Activated naive CD8-positive, alpha-beta T cell treated with anti-CD3 and anti-CD28 coated beads for 36 hours (primary cell): ENCODE measurements around the gene CSMD2. TPM values are rescaled to one million over a fixed set of nuclear protein-coding genes. Genes with fewer than 3 reads are reported as not detected.

Experiments
- DNase-seq: peaks from one replicate; pipeline ENCODE4 v3.0.0; 2021
- H3K27ac Mint-ChIP-seq: one replicate; pipeline ENCODE4 v1.8.0; 2022; ENCODE audit warnings: mild to moderate bottlenecking, moderate library complexity, mixed read lengths
- H3K27me3 Mint-ChIP-seq: one replicate; pipeline ENCODE4 v1.8.0; 2022; ENCODE audit warnings: mild to moderate bottlenecking, mixed read lengths
- H3K36me3 Mint-ChIP-seq: one replicate; pipeline ENCODE4 v1.8.0; 2021; ENCODE audit warnings: mild to moderate bottlenecking, mixed read lengths
- H3K4me1 Mint-ChIP-seq: one replicate; pipeline ENCODE4 v1.8.0; 2021; ENCODE audit warnings: mixed read lengths
- H3K4me3 Mint-ChIP-seq: one replicate; pipeline ENCODE4 v1.8.0; 2022; ENCODE audit warnings: mild to moderate bottlenecking, moderate library complexity, mixed read lengths
- H3K9me3 Mint-ChIP-seq: one replicate; pipeline ENCODE4 v1.8.0; 2022; ENCODE audit warnings: mixed read lengths
- total RNA-seq, 2 experiments: library from RNA; stranded (reverse); gene quantifications; one replicate each; pipeline ENCODE4 v1.2.3, GENCODE V29; 2021

CSMD2 gene
- total RNA-seq, 2 experiments from 2014 or later = not detected

DNA sequence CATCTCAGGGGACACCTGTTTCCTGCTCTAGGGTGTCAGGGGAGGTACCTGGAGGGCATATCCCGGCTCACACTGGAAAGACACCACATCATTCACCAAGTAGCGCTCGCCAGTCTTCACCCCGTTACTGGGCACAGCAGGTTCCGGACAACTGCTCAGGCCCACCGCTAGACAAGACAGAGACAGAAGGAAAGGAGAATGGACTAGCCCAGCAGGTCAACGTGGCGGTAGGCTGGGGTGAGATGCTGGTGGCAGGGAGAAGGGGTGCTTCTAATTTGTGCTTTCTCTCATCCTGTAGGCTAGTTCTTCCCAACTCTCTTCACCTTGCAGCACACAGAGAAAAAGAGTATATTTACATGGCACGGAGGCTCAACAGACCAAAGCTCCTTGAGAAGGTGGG is 547.6 kb downstream of the CSMD2 start:
- H3K4me1 Mint-ChIP-seq = peaks cover 3% of the 10 kb centered on the region
- H3K36me3 Mint-ChIP-seq = no peaks in the 10 kb centered on the region
- no peak overlapping the region for H3K27ac Mint-ChIP-seq
- H3K4me3 Mint-ChIP-seq = no peak overlapping the region
- peaks cover 32% of the 10 kb centered on the region for H3K27me3 Mint-ChIP-seq
- DNase-seq = no peak
- no peaks in the 10 kb centered on the region for H3K9me3 Mint-ChIP-seq

DNA sequence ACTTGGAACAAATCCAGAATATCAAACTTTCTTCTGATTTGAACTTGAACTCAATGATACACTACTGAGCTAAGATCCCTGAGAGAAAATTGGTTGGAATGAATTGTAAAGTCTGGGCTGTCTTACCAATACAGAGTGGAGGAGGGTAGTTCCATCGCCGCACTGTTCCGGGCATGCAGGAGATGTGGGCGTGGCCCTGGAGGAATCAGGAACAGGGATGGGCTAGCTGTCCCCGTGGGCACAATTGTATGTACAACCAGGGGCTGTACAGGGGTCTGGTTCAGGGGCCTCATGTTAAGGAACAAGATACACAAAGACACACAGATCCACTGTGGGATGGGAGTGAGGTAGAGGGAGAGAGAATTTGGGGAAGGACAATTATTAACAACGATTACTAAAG is 548.2 kb downstream of the CSMD2 start:
- Mint-ChIP-seq H3K27ac (no peak overlapping the region), H3K27me3 (peaks cover 32% of the 10 kb centered on the region), H3K36me3 (no peaks in the 10 kb centered on the region), H3K4me3 (no peak overlapping the region), H3K9me3 (no peaks in the 10 kb centered on the region), H3K4me1 (peaks cover 3% of the 10 kb centered on the region)
- DNase-seq = no peak

DNA sequence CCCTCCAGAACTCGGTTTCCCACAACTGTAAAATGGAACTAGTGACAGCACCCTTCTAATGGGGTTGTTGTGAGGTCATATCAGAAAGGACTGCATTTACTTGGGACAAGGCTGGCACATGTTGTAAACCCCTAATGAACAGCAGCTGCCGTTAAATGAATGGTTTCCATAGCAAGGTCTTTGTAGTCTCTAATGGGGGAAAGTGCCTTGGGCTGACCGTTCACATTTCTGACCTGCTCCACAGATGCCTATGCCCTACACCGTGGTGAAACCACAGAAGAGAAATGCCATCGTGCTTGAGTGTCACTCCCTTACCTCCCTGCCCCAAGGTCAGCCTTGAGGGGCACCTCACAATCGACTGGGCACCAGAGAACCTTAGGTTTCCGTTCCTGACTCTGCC is 549.5 kb downstream of the CSMD2 start:
- Mint-ChIP-seq H3K4me3 (no peak overlapping the region), H3K27me3 (peaks cover 32% of the 10 kb centered on the region), H3K36me3 (no peaks in the 10 kb centered on the region), H3K27ac (no peak overlapping the region), H3K4me1 (peaks cover 3% of the 10 kb centered on the region), H3K9me3 (no peaks in the 10 kb centered on the region)
- DNase-seq = no peak

DNA sequence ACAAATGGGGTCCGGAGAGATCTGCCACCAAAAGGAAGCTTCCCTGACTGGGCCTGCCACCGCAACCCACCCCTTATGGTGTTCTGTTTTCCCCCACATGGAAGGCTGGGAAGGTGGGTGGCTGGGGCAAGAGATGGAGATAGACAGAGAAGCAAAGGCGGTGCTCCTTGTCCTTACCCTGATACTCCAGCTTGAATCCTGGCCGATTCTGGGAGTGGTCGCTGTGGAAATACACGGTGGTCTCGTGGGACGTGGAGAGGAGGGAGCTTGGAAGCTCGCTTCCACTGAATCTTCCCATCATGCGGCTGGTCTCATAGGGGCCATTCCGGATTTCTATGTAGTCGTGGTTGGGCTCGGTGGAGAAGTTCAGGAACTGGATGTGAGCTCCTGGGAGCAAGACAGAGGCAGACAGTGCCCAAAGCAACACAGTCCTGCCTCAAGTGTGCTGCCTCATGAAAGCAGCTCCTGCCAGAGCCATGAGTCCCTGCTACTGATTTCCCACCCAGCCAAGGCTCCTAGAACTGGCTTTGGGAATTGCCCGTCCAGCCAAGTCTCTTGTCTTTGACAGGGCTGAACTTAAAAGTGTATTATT is 554.1 kb downstream of the CSMD2 start:
- Mint-ChIP-seq H3K9me3 (no peaks in the 10 kb centered on the region), H3K36me3 (no peaks in the 10 kb centered on the region), H3K4me1 (peaks cover 3% of the 10 kb centered on the region), H3K27ac (no peak overlapping the region), H3K4me3 (no peak overlapping the region), H3K27me3 (peaks cover 17% of the 10 kb centered on the region)
- no peak for DNase-seq

DNA sequence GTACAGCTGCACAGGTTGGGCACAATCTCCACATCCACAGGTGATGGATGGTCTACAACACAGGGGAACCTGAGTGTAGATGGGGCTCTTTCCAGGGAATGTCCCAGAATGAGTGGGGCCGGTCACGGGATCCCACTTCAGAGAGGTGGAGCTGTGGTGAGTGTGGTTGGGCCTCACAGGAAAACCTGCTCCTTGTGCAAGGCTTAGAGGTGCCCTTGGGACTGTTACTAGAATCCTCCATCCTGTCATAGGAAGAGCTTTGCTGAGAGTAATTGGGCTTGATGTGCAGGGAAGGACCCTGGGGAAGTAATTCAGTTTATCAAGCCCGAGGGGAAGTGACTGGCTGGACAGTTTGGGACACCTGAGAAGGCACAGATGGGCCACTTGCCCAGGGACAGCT is 554.6 kb downstream of the CSMD2 start:
- no peak overlapping the region for H3K27ac Mint-ChIP-seq
- no peak overlapping the region for H3K4me3 Mint-ChIP-seq
- H3K9me3 Mint-ChIP-seq = no peaks in the 10 kb centered on the region
- H3K36me3 Mint-ChIP-seq = no peaks in the 10 kb centered on the region
- peaks cover 12% of the 10 kb centered on the region for H3K27me3 Mint-ChIP-seq
- H3K4me1 Mint-ChIP-seq = no peaks in the 10 kb centered on the region
- DNase-seq = no peak

DNA sequence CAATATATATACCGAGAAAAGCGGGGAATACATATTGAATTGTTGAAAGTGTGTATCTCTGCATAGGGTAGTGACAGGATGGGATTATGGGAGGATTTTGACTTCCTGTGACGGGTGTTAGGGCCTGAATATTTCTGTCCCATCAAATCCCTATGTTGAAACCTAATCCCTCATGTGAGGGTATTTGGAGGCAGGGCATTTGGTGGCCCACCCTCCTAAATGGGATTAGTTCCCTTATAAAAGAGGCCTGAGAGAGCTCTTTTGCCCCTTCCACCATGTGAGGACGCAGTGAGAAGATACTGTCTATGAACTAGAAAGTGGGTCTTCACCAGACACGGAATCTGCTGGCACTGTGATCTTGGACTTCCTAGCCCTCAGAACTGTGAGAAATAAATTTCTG is 555.3 kb downstream of the CSMD2 start:
- Mint-ChIP-seq H3K27ac (no peak overlapping the region), H3K36me3 (no peaks in the 10 kb centered on the region), H3K4me3 (no peak overlapping the region), H3K9me3 (no peaks in the 10 kb centered on the region), H3K27me3 (peaks cover 12% of the 10 kb centered on the region), H3K4me1 (no peaks in the 10 kb centered on the region)
- no peak for DNase-seq

DNA sequence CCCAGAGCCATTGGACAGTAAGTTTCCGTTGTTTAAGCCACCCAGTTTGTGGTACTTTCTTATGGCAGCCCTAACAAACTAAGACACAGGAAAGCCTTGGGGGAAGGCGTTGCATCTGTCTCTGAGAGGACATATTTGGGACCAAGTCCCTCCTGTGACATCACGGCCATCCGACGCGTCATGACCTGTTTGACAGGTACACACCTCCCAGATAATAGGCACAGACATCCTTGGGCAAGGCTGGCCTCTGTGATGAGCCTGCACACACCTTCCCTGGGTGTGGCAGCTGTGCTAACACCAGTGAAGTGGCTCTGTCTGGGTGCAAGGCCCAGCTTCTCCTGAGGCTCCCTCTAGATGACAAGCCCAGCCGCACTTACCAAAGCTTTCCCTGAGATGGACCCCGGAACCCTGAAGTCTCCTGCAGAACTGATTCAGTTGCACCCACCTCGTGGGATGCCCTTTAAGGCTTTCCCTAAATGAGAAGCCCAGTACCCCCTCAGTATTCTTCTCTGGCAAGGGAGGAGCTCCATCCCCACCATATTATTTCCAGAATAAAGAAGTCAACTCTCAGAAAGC is 556.1 kb downstream of the CSMD2 start:
- Mint-ChIP-seq H3K9me3 (no peaks in the 10 kb centered on the region), H3K36me3 (no peaks in the 10 kb centered on the region), H3K4me1 (no peaks in the 10 kb centered on the region), H3K4me3 (no peak overlapping the region), H3K27ac (no peak overlapping the region), H3K27me3 (peaks cover 12% of the 10 kb centered on the region)
- no peak for DNase-seq

DNA sequence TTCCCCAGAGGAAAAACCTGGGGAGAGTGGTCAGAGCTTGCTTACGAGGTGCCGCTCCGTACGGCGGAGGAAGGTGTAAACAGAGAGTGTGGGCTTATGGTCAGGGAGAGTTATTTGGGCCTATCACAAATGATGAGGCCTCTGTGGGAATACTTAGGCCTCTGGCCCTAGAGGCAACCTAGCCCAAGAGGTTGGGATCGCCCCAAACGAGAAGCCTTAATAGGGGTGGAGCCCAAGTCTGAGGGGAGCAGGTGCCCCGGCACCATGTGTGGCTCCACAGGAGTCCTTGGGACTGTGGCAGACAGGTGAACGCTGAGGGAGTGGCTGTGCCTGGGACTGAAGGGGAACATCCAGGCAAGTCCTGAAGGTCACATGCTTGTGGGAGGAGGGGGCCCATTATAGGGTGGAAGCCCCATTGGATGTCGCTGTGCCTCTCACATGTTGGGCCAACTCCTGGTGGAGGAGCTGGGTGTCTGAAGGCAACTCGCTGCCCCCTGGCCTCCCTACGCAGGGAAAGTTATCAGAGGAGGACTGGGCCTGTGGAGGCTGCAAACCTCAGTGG is 557.5 kb downstream of the CSMD2 start:
- no peak for DNase-seq
- Mint-ChIP-seq H3K27me3 (no peaks in the 10 kb centered on the region), H3K4me3 (no peak overlapping the region), H3K36me3 (no peaks in the 10 kb centered on the region), H3K4me1 (no peaks in the 10 kb centered on the region), H3K27ac (no peak overlapping the region), H3K9me3 (no peaks in the 10 kb centered on the region)

DNA sequence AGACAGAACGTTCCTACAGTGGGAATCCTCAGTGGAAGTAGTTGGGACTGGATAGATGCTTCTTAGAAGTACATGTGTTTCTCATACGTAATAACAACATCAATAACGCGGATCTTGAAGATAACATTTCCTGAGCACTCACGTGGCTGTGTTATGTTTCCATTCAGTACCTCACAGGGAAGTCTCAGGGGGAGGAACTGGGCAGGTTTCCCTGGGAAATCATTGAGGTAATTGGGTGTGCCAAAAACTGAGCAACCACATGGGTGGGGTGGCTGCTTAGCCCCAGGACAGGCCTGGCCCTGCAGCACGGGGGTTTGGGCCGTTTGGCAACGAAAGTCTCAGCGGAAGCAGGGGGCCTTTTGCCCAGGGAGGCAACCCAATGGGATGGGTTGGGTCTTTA is 558.8 kb downstream of the CSMD2 start:
- no peak for DNase-seq
- Mint-ChIP-seq H3K36me3 (no peaks in the 10 kb centered on the region), H3K9me3 (no peaks in the 10 kb centered on the region), H3K4me1 (no peaks in the 10 kb centered on the region), H3K27ac (no peak overlapping the region), H3K27me3 (no peaks in the 10 kb centered on the region), H3K4me3 (no peak overlapping the region)

DNA sequence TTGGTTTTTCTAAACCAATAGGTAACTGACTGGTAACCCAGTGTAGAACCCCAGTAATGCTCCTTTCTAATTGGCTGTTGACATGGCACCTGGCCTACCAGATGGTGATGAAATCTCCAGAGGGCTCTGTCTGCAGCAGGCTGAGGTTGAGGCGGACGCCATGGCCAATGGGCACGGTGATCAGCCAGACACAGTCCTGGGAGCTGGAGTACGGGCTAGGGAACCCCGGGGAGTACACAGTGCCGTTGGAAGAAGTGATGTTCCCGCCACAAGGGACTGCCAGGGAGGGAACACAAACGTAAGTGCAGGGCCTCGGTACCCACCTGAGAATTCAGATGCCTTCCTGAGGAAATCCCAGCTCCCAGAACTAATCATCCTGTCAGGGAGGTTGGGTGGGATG is 562.8 kb downstream of the CSMD2 start:
- no peaks in the 10 kb centered on the region for H3K36me3 Mint-ChIP-seq
- H3K9me3 Mint-ChIP-seq = no peaks in the 10 kb centered on the region
- no peaks in the 10 kb centered on the region for H3K4me1 Mint-ChIP-seq
- H3K4me3 Mint-ChIP-seq = no peak overlapping the region
- DNase-seq = no peak
- H3K27me3 Mint-ChIP-seq = peaks cover 13% of the 10 kb centered on the region
- H3K27ac Mint-ChIP-seq = no peak overlapping the region

DNA sequence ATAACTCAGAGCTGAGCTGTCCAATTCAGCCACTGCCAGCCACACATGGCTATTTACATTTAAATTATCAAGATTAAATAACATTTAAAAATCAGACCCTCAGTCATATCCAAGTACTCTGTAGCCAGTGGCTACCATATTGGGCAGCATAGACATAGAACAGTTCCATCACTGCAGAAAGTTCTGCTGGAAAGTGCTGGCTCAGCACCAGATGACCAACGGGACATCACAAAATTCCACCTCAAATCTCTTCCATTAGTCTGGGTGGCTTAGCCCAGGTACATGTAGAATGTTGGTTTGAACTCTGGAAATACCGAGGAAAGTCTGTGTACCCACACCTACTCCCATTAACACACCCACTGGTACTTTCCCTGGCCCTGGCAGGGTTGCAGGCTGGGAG is 563.3 kb downstream of the CSMD2 start:
- peaks cover 19% of the 10 kb centered on the region for H3K27me3 Mint-ChIP-seq

DNA sequence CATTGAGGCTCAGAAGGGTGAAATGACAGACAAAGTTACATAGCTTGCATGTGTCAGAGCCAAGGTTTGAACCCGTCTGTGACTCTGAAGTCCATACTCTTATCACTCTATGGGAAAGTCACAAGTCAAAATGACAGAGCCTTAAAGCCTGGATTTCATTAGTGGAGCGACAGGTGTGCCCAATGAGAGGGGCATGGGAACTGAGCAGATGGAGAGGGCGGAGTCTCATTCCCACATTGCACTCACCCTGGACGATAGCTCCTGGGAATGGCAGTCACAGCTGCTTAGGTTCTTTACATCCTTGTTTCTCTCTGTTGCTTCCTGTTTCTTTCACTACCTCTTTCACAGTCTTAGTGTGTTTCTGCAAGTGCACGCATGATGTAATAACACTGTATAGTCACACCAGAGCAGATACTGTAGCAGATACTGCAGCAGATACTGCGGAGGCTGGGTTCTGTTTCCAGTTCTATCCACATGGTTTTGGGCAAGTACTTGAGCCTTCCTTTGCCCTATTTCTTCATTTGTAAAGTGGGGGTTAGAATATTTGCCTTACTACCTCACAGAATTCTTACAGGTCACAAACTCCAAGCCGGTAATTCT is 565.4 kb downstream of the CSMD2 start:
- H3K27me3 Mint-ChIP-seq = peaks cover 29% of the 10 kb centered on the region
- H3K9me3 Mint-ChIP-seq = no peaks in the 10 kb centered on the region
- H3K4me3 Mint-ChIP-seq = no peak overlapping the region
- DNase-seq = no peak
- no peaks in the 10 kb centered on the region for H3K4me1 Mint-ChIP-seq
- no peak overlapping the region for H3K27ac Mint-ChIP-seq
- no peaks in the 10 kb centered on the region for H3K36me3 Mint-ChIP-seq

More for the DNA sequence above, 563.3 kb downstream of the CSMD2 start:
- Mint-ChIP-seq H3K27ac (no peak overlapping the region), H3K9me3 (no peaks in the 10 kb centered on the region), H3K4me1 (no peaks in the 10 kb centered on the region), H3K4me3 (no peak overlapping the region), H3K36me3 (no peaks in the 10 kb centered on the region)
- DNase-seq = no peak

DNA sequence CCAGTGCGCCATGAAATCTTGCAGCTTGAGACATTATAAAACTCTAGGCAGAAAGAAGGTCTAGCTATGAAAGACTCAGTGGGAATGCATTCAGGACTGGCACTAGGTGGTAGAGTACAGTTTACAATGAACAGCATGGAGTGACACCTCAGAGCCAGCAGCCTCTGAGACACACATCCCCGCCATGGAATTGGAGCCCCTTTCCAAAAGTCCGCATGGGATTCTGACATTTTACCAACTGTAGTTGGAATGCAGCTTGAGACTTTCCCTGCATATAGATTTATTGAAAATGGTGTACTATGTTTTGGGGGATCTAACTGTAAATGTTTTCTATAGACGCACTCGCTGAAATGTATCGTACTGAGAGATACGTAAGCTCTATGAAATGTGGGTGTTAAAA is 576.3 kb downstream of the CSMD2 start:
- DNase-seq = no peak
- Mint-ChIP-seq H3K9me3 (no peaks in the 10 kb centered on the region), H3K4me3 (no peak overlapping the region), H3K27me3 (peaks cover 6% of the 10 kb centered on the region), H3K36me3 (no peaks in the 10 kb centered on the region), H3K4me1 (no peaks in the 10 kb centered on the region), H3K27ac (no peak overlapping the region)

DNA sequence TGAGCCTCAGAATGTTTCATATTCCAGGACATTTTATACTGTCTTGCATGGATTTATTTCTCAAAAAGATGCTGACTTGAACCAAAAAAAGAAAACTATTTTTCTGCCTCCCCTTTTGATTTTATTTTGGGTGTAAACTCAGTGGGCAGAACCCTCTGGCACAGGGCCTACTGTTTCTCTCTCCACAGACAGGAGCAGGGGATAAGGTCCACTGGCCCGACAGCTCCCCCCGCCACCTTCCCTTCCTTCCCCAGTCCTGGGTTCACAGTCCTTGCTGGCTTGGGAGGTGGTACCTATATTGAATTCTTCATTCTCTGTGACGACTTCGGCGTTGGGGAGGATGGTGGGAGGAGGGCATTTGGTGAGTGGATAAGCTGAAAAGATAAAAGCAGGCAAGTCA is 578.2 kb downstream of the CSMD2 start:
- Mint-ChIP-seq H3K27me3 (peaks cover 6% of the 10 kb centered on the region), H3K4me1 (no peaks in the 10 kb centered on the region), H3K36me3 (no peaks in the 10 kb centered on the region), H3K9me3 (no peaks in the 10 kb centered on the region), H3K4me3 (no peak overlapping the region), H3K27ac (no peak overlapping the region)
- no peak for DNase-seq

DNA sequence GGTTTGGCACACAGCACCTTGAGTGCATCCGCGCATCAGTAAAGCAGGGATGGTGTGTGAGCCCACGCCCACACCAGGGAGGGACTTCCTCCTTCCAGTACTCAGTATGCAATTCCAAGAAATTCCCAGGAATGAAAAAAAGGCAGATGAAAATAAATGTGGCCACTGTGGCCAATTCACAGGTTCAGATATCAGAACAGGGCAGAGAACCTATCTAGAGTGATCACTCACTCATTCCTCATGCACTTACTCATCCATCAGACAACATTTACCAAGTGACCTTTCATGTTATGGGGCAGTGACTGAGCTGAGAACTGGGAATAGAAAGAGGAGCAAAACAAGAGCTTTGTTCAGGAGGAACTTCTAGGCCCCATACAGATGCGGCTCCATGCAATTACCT is 578.9 kb downstream of the CSMD2 start:
- H3K4me1 Mint-ChIP-seq = no peaks in the 10 kb centered on the region
- peaks cover 6% of the 10 kb centered on the region for H3K27me3 Mint-ChIP-seq
- no peak overlapping the region for H3K27ac Mint-ChIP-seq
- H3K36me3 Mint-ChIP-seq = no peaks in the 10 kb centered on the region
- H3K4me3 Mint-ChIP-seq = no peak overlapping the region
- DNase-seq = no peak
- no peaks in the 10 kb centered on the region for H3K9me3 Mint-ChIP-seq

DNA sequence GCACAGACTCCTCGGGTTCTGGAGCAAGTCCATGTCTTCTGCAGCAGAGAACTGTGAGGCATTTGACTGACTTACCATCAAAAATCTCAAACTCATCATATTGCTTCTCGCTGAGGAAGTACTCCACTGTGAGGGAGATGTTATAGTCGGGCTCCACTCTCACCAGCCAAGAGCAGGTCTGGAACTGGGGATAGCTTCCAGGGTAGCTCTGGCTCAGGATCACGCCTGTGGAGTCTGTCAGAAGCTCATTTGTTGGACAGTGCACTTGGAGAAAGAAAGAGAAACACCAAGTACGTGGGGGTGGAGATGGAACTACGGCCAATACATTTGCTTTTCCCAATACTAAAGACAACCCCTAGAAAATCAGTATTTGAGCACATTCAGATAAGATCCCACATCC is 581.5 kb downstream of the CSMD2 start:
- no peaks in the 10 kb centered on the region for H3K36me3 Mint-ChIP-seq
- H3K4me1 Mint-ChIP-seq = no peaks in the 10 kb centered on the region
- H3K9me3 Mint-ChIP-seq = no peaks in the 10 kb centered on the region
- DNase-seq = no peak
- no peak overlapping the region for H3K4me3 Mint-ChIP-seq
- H3K27ac Mint-ChIP-seq = no peak overlapping the region
- H3K27me3 Mint-ChIP-seq = peaks cover 7% of the 10 kb centered on the region
